CD4-positive, alpha-beta T cell treated with Interferon alpha-2 for 1 hour (primary cell): ENCODE measurements around the gene C16orf95.

ENCODE experiments used
- DNase-seq, 2 donors: peaks; one replicate each; pipeline ENCODE4 v3.0.0-alpha.2; 2020 to 2022

The C16orf95 gene

GRCh38 chr16:87330646-87331045 lies 13.5 kb upstream of the C16orf95 start:
- no peak for DNase-seq

- no peak for DNase-seq
Observed at GRCh38 chr16:87330257-87330624, 13.0 kb upstream of the C16orf95 start.

GRCh38 chr16:87329436-87330256 lies 12.5 kb upstream of the C16orf95 start:
- no peak for DNase-seq

DNA sequence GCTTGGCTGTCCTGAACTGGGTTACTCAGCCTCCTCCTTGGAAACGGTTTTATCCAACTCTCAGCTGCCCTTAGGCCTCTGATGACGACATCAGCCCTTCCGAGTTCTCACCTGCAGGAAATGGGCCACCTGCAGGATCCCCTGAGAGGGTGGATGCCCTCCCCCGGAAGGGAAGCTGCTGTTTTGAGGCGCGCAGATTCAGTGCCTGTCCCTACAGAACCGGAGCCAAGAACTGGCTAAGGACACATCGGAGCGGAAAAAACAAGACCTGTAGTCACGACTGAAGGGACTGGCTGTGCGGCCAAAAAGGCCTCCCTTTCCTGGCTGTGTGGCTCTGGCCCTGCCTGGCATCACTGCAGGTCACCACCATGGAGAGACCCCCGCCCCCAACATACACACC lies 11.7 kb upstream of the C16orf95 start:
- DNase-seq, result no peak

- DNase-seq, result no peak
Observed at GRCh38 chr16:87327798-87328495, 10.8 kb upstream of the C16orf95 start.

- no peak for DNase-seq
Observed at GRCh38 chr16:87326151-87326571, 9.0 kb upstream of the C16orf95 start.

DNA sequence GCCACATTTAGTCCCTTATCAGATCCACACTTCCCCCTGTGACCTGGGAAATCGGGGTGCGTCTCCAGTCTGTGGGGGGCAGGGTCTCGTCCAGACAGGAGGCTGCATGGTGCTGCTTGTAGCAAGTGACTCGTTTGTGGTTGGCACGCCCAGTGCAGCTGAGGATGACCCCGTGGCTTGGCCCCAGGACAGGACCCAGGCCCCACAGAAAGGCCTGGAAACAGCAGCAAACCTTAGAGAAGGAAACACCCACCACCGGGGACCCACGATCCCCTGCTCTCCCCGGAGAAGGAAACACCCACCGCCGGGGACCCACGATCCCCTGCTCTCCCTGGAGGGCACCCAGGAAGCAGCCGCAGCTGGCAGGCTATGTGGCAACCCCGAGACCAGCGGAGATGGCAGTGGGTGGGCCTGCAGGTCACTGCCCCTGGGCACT lies 8.2 kb upstream of the C16orf95 start:
- no peak for DNase-seq

GRCh38 chr16:87324411-87325275 lies 7.5 kb upstream of the C16orf95 start:
- peak; percentile 39 to 61 for DNase-seq

DNA sequence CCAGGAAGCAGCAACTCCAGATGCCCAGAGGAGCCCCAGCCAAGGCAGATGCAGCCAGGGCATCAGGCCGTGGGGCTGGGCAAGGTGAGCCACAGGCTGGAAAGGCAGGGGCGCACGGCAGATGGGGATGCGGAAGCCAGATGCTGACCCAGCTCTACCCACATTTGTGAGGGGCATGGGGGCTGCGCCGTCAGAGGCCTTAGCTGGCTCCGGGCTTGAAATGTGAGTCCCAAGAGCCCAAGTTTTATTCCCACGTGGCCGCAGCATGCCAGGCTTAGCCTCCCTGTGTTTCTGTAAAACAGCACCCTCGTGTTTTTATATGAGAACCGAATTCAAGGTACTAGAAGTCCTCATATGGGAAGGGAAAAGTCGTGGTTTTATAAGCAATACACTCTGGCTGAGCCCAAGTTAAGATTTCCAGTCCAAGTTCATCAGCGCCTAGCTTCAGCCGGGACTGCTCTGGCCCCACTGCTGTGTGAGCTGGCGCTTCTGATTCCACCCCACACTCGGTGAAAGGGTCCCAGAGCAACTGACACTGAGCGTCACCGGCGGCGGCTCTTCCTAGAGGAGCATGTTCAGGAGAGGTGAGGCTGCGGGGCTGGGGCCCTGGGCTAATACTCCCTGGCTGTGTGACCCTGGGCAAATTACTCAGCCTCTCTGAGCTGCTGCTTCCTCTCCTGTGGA lies 6.7 kb upstream of the C16orf95 start:
- no peak for DNase-seq

DNA sequence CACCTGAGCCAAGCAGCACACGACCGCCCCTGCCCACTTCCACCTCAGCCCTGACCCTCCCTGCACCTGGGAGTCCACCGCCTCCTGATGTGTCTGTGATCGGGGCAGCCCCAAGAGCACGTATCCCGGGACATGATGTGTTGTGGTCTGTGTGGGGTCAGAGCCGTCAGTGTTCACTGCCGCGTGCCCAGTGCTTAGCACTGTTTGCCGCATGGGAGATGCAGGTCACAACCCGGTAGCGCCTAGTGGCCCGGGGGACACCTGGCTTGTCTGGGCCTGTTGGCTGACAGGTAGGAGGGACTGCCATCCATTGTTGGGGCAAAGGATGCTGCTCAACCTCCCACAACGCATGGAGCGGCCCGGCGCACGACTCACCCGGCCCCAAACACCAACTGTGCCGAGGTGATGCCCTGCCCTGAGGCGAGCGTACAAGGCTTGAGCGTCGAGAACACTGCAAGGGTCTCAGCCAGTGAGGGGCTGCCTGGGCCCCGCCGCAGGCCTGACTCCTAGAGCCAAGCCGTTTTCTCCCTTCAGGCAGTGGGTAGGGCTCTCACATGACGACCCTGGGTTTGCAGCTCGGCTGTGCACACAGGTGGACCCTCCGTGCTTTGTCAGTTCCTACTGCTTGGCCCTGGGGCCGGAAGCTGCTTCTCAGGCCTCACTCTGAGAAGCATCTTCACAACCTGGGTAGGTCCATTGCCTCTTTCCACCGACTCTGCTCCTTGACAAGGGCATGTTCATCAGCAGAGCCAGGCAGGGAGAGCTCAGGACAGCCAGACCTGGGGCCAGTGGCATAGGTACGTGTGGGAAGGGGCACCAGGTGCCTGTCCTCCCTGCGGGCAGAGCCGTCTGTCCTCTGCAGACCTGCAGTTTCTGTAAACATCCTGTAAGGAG lies 5.9 kb upstream of the C16orf95 start:
- DNase-seq, result no peak

DNA sequence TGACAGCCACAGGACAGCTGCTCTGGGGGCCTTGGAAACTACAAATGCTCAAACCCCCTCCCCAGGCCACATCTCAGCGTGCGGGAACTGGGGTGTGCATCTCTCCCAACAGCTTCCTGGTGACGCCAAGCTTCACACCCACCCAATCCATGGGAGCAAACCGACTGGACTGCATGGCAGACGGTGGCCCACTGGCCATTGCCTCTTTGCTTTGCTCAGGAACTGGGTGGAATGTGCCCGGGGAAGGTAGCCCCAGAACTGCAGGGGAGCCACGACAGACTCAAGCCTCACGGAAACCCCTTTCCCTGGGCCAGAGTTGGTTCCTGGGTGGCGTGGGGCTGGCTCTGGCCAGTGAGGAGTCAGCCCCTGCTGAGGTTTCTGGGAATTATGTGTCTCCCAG lies 5.2 kb upstream of the C16orf95 start:
- no peak for DNase-seq

GRCh38 chr16:87321336-87322107 lies 4.3 kb upstream of the C16orf95 start:
- DNase-seq, result no peak

DNA sequence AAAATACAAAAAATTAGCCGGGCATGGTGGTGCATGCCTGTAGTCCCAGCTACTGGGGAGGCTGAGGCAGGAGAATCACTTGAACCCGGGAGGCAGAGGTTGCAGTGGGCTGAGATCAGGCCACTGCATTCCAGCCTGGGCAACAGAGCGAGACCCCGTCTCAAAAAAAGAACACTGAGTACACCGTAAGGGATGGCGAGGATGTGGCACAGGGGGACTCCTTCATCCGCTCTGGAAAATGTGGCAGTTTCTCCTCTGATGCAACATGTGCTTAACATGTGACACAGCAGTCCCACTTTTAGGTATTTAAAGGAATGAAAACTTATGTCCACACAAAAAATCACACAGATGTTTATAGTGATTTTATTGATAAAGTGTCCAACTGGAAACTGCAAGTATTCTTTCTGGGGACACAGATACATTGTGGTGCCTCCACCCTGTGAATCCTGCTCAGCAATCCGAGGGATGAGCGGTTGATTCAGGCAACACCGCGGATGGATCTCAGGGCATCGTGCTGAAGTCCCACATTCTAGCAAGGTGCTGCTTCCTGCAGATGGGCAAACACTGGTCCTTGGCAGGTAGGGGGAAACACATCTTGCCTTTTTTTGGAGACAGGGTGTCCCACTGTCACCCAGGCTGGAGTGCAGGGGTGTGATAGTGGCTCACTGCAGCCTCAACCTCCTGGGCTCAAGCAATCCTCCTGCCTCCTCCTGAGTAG lies 3.5 kb upstream of the C16orf95 start:
- DNase-seq, result no peak

- DNase-seq, result no peak
Observed at GRCh38 chr16:87319997-87320491, 2.9 kb upstream of the C16orf95 start.

DNA sequence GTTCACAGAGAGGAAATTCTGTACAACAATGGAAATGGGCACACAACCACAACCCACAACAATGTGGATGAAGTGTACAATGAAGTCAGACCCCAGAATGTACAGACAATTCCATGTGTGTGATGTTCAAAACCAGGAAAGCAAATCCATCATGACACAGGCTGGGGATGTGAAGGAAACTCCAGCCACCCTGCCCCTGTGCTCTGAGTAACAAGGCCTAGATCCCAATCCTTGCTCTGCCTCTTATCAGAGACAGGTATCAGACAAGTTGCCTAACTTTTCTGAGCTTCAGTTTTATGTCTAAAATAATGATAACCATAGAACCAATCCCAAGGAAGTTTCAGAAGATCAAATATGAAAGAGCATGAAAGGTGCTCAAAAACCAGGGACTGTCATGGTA lies 1.8 kb upstream of the C16orf95 start:
- no peak for DNase-seq

GRCh38 chr16:87317750-87318644 lies 805 bp upstream of the C16orf95 start:
- DNase-seq, result peak in 1 of 2 donors; percentile 18

GRCh38 chr16:87316450-87316922 lies 706 bp downstream of the C16orf95 start:
- no peak for DNase-seq

- no peak for DNase-seq
Observed at GRCh38 chr16:87314990-87315420, 2.2 kb downstream of the C16orf95 start.

DNA sequence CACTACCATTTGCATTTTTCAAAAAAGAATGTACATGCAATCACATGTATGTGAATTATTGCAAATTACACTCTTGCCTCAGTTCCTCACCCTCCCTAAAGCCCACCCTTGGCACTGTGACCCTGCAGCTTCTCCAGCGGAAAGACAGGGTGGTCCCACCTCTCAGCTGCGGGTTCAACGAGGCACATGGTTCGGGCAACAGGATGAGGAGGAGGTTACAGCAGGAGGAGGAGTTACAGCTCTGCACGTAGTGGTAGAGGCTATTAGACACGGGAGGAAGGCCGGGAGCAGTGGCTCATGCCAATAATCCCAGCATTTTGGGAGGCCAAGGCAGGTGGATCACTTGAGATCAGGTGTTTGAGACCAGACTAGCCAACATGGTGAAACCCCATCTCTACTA lies 5.2 kb downstream of the C16orf95 start:
- no peak for DNase-seq
